ENCODE measurements around the gene CDK5. TPM values are rescaled to one million over a fixed set of nuclear protein-coding genes. Genes with fewer than 3 reads are reported as not detected.

The CDK5 gene
- total RNA-seq, 2 donors from 2014 or later: 13.1 to 18.5 TPM

- peaks cover 27% of the 10 kb centered on the region for H3K4me1 ChIP-seq (replicated peaks)
- intact Hi-C loops (cut with DNase I): loop anchor here (10.0 kb wide), 1 partner anchor 116 kb away; no protein-coding TSS in a partner anchor
- no peaks in the 10 kb centered on the region for H3K36me3 ChIP-seq
- H3K4me3 ChIP-seq: peak within 1 kb of the TSS; percentile 83 to 87
- H3K27ac ChIP-seq: peak within 1 kb of the TSS; percentile 88 to 90
- no peaks in the 10 kb centered on the region for H3K9me3 ChIP-seq
- TF ChIP-seq POLR2A (IDR thresholded peaks at IDR 0.05) (peak; percentile 74), CTCF (IDR thresholded peaks at IDR 0.05) (peak in 2 of 4 experiments; percentile 5 to 9), POLR2AphosphoS5 (IDR thresholded peaks at IDR 0.05) (peak; percentile 90)
- peak; percentile 91 for DNase-seq (ENCODE audit: low spot score)
- WGBS: 2% methylated on average over 62 of the region's 66 CpGs
- H3K27me3 ChIP-seq (replicated peaks; ENCODE audit: insufficient read depth): no peaks in the 10 kb centered on the region
Measured at GRCh38 chr7:151080522-151081169, 22.9 kb upstream of the CDK5 start, which contains the start of gene FASTK. Gene FASTK (minus strand): TSS chr7:151080809. CDS start chr7:151080766, 43 bp downstream.

DNA sequence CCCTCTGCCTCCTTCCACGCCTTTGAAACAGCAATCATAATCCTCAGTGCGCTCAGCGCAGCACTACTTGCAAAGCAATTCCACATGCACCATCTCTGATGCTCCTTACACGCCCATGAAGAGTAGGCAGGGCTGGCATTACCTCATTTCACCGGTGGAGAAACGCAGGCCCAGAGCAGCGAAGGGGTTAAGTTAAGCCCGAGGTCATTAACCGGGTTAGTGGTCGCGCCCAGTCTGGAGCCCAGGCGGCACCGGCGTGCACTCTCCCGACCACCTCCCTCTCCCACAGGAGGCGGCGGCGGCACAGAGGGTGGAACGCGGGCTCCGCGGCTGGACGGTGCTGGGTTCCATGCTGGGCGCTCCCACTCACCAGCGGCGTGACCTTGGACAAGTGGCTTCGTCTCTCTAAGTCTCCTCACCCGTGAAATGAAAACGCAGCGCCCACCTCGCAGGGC, 22.4 kb upstream of the CDK5 start:
- H3K27me3 ChIP-seq (replicated peaks; ENCODE audit: insufficient read depth): no peaks in the 10 kb centered on the region
- peak overlapping the region; percentile 83 to 87 for H3K4me3 ChIP-seq
- DNase-seq (ENCODE audit: low spot score): no peak
- no peaks in the 10 kb centered on the region for H3K9me3 ChIP-seq
- H3K4me1 ChIP-seq (replicated peaks): peaks cover 27% of the 10 kb centered on the region
- under 1% methylated on average over 15 of the region's 31 CpGs for WGBS
- H3K27ac ChIP-seq: peak overlapping the region; percentile 88 to 90
- TF ChIP-seq CTCF (IDR thresholded peaks at IDR 0.05): no peak
- peaks cover 0 to 5% of the 10 kb centered on the region in 2 donors for H3K36me3 ChIP-seq
- intact Hi-C loops (cut with DNase I): loop anchor here (10.0 kb wide), 1 partner anchor 115 kb away; no protein-coding TSS in a partner anchor

DNA sequence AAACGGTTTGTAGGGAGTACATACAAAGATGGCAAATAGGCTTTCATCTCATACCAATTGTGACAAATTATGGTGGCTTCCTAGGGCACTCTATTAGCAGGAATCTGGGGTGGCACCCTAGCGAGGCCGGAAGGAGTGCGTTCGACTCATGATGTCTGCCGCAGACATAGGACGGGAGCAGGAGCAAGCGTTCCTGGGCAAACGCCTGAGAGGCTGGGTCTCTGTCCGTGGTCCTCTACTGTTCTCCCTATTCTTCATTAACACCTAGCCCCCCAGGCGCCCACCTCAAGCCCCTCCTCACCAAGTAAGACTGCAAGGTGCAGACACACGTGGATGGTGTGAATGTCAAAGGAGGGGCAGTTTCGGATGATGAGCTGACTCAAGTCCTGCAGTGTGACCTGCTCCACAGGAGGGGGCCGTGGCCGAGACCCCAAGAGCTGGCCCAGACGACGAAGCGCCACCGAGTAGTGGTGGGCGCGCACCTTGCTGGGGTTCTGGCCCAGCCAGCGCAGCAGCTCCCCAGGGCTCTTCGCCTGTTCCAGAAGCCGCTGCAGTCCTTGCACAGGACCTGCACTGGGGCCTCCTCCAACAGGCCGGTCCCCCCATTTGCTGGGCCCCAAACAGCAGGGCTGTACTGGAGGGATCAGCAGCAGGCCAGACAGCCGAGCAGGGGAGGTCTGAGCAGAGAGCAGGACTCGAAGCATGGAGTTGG, 21.7 kb upstream of the CDK5 start:
- 68% methylated on average over 27 of the region's 27 CpGs for WGBS
- DNase-seq (ENCODE audit: low spot score): no peak
- Histone ChIP-seq H3K4me3 (peak overlapping the region; percentile 83 to 87), H3K27ac (peak overlapping the region in 1 of 2 donors; percentile 90), H3K4me1 (replicated peaks) (peaks cover 27% of the 10 kb centered on the region), H3K27me3 (replicated peaks; ENCODE audit: insufficient read depth) (no peaks in the 10 kb centered on the region), H3K9me3 (no peaks in the 10 kb centered on the region), H3K36me3 (peaks cover 0 to 13% of the 10 kb centered on the region in 2 donors)
- TF ChIP-seq POLR2AphosphoS5 (IDR thresholded peaks at IDR 0.05) (no peak), POLR2A (IDR thresholded peaks at IDR 0.05) (no peak), CTCF (IDR thresholded peaks at IDR 0.05) (no peak)
- intact Hi-C loops (cut with DNase I): no loop called here

GRCh38 chr7:151078233-151079040, 20.7 kb upstream of the CDK5 start:
- Histone ChIP-seq H3K9me3 (no peaks in the 10 kb centered on the region), H3K36me3 (peaks cover 0 to 13% of the 10 kb centered on the region in 2 donors), H3K4me3 (no peak overlapping the region), H3K4me1 (replicated peaks) (peaks cover 27% of the 10 kb centered on the region), H3K27ac (no peak overlapping the region), H3K27me3 (replicated peaks; ENCODE audit: insufficient read depth) (no peaks in the 10 kb centered on the region)
- WGBS: 39% methylated on average over 22 of the region's 22 CpGs
- intact Hi-C loops (cut with DNase I): no loop called here
- DNase-seq (ENCODE audit: low spot score): no peak
- TF ChIP-seq CTCF (IDR thresholded peaks at IDR 0.05): no peak
- no peak for TF ChIP-seq POLR2AphosphoS5 (IDR thresholded peaks at IDR 0.05)
- TF ChIP-seq POLR2A (IDR thresholded peaks at IDR 0.05): no peak

Data from prostate gland (tissue), 2 donors.